DMS153 treated with DMSO at 0.1 percent for 48 hours (cell line): ENCODE data around the gene TBC1D5.

ENCODE experiments used
- DNase-seq: peaks from one replicate; lab custom pipeline; 2025; ENCODE audit not compliant: unreplicated experiment; lab: John Stamatoyannopoulos, UW

TBC1D5 gene

GRCh38 chr3:17310983-17311382 is 431.4 kb downstream of the TBC1D5 start:
- no peak for DNase-seq

GRCh38 chr3:17307887-17308286 is 434.5 kb downstream of the TBC1D5 start:
- no peak for DNase-seq

GRCh38 chr3:17307482-17307881 is 434.9 kb downstream of the TBC1D5 start:
- DNase-seq, result no peak

- DNase-seq, result no peak
Observed at GRCh38 chr3:17304969-17305368, 437.5 kb downstream of the TBC1D5 start.

- DNase-seq, result no peak
Observed at GRCh38 chr3:17302774-17303173, 439.7 kb downstream of the TBC1D5 start.

GRCh38 chr3:17302170-17302569 is 440.3 kb downstream of the TBC1D5 start:
- DNase-seq, result no peak

GRCh38 chr3:17301271-17301670 is 441.2 kb downstream of the TBC1D5 start:
- no peak for DNase-seq

GRCh38 chr3:17300441-17300840 is 442.0 kb downstream of the TBC1D5 start:
- no peak for DNase-seq

GRCh38 chr3:17298038-17298437 is 444.4 kb downstream of the TBC1D5 start:
- no peak for DNase-seq

GRCh38 chr3:17292556-17292955 is 449.9 kb downstream of the TBC1D5 start:
- DNase-seq, result no peak

- no peak for DNase-seq
Observed at GRCh38 chr3:17290894-17291293, 451.5 kb downstream of the TBC1D5 start.

- DNase-seq, result no peak
Observed at GRCh38 chr3:17288839-17289399, 453.5 kb downstream of the TBC1D5 start.

- DNase-seq, result no peak
Observed at GRCh38 chr3:17287006-17287689, 455.3 kb downstream of the TBC1D5 start.

GRCh38 chr3:17278006-17278405 is 464.4 kb downstream of the TBC1D5 start:
- DNase-seq, result no peak

- no peak for DNase-seq
Observed at GRCh38 chr3:17266846-17267245, 475.6 kb downstream of the TBC1D5 start.

GRCh38 chr3:17261627-17262369 is 480.6 kb downstream of the TBC1D5 start:
- no peak for DNase-seq

GRCh38 chr3:17260257-17260656 is 482.2 kb downstream of the TBC1D5 start:
- DNase-seq, result no peak

GRCh38 chr3:17259685-17260084 is 482.7 kb downstream of the TBC1D5 start:
- no peak for DNase-seq

GRCh38 chr3:17258823-17259436 is 483.5 kb downstream of the TBC1D5 start:
- DNase-seq, result no peak

- DNase-seq, result no peak
Observed at GRCh38 chr3:17257269-17257668, 485.2 kb downstream of the TBC1D5 start.

- DNase-seq, result no peak
Observed at GRCh38 chr3:17243621-17244020, 498.8 kb downstream of the TBC1D5 start.

GRCh38 chr3:17239417-17239816 is 503.0 kb downstream of the TBC1D5 start:
- no peak for DNase-seq
